Nephron (organoid): ENCODE results near the gene PAFAH1B1.
A peak's percentile ranks its signal among the peaks of the same experiment; 100 is the strongest.

Experiments used
- H3K27ac Mint-ChIP-seq, 3 experiments: 2 replicates each; pipeline ENCODE4 v1.8.0; 2020; ENCODE audit warnings: mixed read lengths in 3 of 3, mild to moderate bottlenecking in 2 of 3, moderate library complexity in 1 of 3
- H3K27me3 Mint-ChIP-seq: 2 replicates; pipeline ENCODE4 v1.8.0; 2021; ENCODE audit warnings: low read depth, mild to moderate bottlenecking, moderate library complexity, mixed read lengths
- H3K36me3 Mint-ChIP-seq: 2 replicates; pipeline ENCODE4 v1.8.0; 2020; ENCODE audit warnings: low read depth, mixed read lengths
- H3K4me1 Mint-ChIP-seq: 2 replicates; pipeline ENCODE4 v1.8.0; 2020; ENCODE audit warnings: mixed read lengths
- H3K4me3 Mint-ChIP-seq, 3 experiments: 2 replicates each; pipeline ENCODE4 v1.8.0; 2020; ENCODE audit warnings: mild to moderate bottlenecking in 3 of 3, mixed read lengths in 3 of 3, moderate library complexity in 2 of 3
- H3K9me3 Mint-ChIP-seq: 2 replicates; pipeline ENCODE4 v1.8.0; 2020; ENCODE audit warnings: mixed read lengths
- TF ChIP-seq, protein P1 (sequence below), 3 experiments: fragments of 200-600 bp; sonication (generic); IDR thresholded peaks; one replicate each; pipeline ENCODE4 v1.5.0; 2021; ENCODE audit warnings: antibody characterized with exemption in 3 of 3; ENCODE audit not compliant: unreplicated experiment in 3 of 3

PAFAH1B1 gene

DNA sequence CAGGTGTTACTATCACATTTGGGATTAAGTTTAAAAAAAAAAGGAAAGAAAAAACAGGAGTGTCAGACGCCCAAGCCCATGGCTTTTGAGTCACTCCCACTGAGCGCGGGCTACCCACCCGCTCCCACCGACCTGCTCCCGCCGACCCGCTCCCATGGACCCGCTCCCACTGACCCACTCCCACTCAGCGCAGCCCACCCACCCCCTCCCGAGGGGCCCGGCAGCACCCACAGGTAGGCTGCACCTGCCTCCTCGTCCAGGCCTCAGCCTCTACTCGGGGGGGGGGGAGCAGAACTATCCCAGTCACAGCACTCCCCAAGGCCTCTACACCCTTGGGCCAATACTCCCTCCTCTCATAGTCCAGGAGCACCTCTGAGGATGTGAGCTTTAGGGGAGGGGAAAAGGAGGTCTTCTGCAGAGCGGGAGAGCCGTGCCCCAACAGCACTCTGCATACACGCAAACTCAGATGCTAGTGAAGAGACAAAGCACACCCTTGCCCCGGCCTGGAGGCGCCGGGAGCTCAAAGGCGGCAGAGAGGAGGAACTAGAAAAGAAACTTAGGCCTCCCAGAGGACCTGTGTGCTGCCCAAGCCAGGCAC is 115.2 kb downstream of the PAFAH1B1 start:
- TF ChIP-seq, protein P1, sequence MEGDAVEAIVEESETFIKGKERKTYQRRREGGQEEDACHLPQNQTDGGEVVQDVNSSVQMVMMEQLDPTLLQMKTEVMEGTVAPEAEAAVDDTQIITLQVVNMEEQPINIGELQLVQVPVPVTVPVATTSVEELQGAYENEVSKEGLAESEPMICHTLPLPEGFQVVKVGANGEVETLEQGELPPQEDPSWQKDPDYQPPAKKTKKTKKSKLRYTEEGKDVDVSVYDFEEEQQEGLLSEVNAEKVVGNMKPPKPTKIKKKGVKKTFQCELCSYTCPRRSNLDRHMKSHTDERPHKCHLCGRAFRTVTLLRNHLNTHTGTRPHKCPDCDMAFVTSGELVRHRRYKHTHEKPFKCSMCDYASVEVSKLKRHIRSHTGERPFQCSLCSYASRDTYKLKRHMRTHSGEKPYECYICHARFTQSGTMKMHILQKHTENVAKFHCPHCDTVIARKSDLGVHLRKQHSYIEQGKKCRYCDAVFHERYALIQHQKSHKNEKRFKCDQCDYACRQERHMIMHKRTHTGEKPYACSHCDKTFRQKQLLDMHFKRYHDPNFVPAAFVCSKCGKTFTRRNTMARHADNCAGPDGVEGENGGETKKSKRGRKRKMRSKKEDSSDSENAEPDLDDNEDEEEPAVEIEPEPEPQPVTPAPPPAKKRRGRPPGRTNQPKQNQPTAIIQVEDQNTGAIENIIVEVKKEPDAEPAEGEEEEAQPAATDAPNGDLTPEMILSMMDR (IDR thresholded peaks at IDR 0.05; ENCODE audit: unreplicated experiment in 3 of 3) = no peak
- Mint-ChIP-seq H3K27ac (no peak overlapping the region), H3K4me3 (peak overlapping the region; percentile 58 to 95 (median 93)), H3K4me1 (peaks cover 38% of the 10 kb centered on the region), H3K27me3 (no peaks in the 10 kb centered on the region), H3K9me3 (no peaks in the 10 kb centered on the region), H3K36me3 (no peaks in the 10 kb centered on the region)

DNA sequence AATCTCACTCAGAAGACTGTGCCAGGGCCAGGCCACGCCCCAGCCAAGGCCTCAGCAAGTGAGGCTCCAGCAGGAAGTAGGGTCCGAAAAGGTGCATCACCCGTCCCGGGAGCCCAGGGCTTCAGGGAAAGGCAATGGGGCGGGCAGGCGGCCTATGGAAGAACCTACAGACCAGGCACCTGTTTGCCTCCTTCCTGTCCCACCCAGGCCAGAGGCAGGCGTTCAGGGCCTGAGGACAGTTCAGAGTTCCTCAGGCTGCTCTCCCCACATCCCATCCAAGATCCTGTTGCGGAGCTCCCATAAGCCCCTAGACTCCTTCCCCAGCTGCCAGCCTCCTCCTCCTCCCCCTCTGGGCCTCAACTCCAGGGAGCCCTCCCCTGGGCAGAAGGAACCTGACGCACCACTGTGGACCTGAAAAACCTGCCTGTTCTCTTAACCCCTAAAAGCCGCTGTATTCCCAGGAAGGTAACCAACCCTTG is 115.8 kb downstream of the PAFAH1B1 start:
- H3K36me3 Mint-ChIP-seq = no peaks in the 10 kb centered on the region
- H3K9me3 Mint-ChIP-seq = no peaks in the 10 kb centered on the region
- peak overlapping the region; percentile 90 to 95 (median 93) for H3K4me3 Mint-ChIP-seq
- TF ChIP-seq, protein P1 (IDR thresholded peaks at IDR 0.05; ENCODE audit: unreplicated experiment in 3 of 3) = no peak
- peaks cover 40% of the 10 kb centered on the region for H3K4me1 Mint-ChIP-seq
- peak overlapping the region; percentile 50 to 95 (median 55) for H3K27ac Mint-ChIP-seq
- no peaks in the 10 kb centered on the region for H3K27me3 Mint-ChIP-seq

DNA sequence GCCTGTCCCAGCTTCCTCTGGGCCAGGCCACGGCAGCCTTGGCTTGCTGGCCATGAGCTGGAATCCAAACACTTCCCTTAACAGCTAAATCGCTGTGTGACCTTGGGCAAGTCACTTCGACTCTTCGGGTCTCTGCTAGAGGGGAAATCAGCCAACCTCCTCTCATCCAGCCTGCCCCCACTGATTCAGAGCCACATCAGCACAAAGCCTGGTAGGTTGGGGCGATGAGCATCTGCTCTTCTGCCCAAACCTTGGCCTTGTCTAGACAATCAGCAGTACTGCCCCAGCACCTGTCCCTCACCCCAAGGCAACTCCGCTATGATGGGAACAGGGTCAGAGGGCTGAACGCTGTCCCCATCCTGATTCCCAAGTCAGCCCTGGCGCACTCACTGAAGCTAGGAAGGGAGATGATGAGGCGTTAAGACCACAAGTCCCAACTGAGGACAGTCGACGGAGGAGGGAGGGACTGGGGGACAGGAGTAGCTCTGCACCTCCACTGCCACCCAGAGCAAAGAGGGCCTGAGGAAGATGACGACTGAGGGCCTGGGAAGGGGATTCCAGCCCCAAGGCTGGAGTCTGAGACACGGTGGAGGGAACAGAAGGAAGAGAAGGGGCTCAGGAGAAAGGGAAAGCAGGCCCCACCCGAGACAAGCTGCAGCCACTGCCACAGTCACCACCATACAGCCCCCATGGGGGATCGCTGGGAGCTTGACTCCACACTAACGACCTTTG is 116.8 kb downstream of the PAFAH1B1 start:
- H3K27ac Mint-ChIP-seq = peak overlapping the region; percentile 50 to 95 (median 93)
- TF ChIP-seq, protein P1 (IDR thresholded peaks at IDR 0.05; ENCODE audit: unreplicated experiment in 3 of 3) = no peak
- H3K9me3 Mint-ChIP-seq = no peaks in the 10 kb centered on the region
- H3K4me3 Mint-ChIP-seq = peak overlapping the region; percentile 90 to 95 (median 93)
- no peaks in the 10 kb centered on the region for H3K36me3 Mint-ChIP-seq
- H3K27me3 Mint-ChIP-seq = no peaks in the 10 kb centered on the region
- peaks cover 40% of the 10 kb centered on the region for H3K4me1 Mint-ChIP-seq

DNA sequence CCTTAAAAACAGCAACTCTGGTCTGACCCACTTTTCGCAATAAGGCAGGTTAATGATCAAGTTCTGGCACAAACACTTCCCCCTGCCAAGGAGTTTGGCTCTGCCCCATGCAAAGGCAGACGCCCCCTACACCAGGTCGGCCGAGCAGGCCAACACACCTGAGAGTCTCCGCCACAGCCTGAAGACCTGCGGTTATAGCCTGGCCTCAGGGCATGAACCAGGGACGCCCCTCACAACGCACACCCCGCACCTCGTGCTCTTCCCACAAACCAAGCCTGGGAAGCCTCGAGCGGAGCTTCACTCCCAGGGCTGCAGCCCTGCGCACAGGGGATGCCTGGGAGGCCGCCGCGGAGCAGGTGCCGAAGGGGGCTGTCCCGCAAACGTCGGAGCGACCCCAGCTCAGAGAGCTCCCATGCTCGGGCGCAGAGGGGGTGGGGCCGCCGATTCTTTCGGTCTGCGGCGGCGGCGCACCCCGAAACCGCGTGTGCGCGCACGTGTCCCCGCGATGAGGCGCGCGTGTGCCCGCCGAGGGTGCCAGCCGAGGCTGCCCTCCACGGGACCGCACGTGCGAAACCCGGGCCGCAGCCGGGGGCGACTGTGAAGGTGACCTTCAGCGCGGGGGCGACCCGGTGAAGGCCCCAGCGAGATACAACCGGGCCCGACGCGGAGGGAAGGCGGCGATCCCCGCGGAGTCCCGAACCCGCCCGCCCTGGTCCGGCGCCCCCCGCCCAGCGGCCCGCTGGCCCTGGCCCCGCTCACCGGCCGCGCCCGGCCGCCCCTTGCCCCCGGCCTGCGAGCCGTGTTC is 117.6 kb downstream of the PAFAH1B1 start:
- TF ChIP-seq, protein P1 (IDR thresholded peaks at IDR 0.05; ENCODE audit: unreplicated experiment in 3 of 3) = no peak
- peak overlapping the region; percentile 90 to 95 (median 93) for H3K4me3 Mint-ChIP-seq
- no peaks in the 10 kb centered on the region for H3K36me3 Mint-ChIP-seq
- H3K27ac Mint-ChIP-seq = peak overlapping the region; percentile 50 to 95 (median 93)
- no peaks in the 10 kb centered on the region for H3K9me3 Mint-ChIP-seq
- no peaks in the 10 kb centered on the region for H3K27me3 Mint-ChIP-seq
- H3K4me1 Mint-ChIP-seq = peaks cover 40% of the 10 kb centered on the region

DNA sequence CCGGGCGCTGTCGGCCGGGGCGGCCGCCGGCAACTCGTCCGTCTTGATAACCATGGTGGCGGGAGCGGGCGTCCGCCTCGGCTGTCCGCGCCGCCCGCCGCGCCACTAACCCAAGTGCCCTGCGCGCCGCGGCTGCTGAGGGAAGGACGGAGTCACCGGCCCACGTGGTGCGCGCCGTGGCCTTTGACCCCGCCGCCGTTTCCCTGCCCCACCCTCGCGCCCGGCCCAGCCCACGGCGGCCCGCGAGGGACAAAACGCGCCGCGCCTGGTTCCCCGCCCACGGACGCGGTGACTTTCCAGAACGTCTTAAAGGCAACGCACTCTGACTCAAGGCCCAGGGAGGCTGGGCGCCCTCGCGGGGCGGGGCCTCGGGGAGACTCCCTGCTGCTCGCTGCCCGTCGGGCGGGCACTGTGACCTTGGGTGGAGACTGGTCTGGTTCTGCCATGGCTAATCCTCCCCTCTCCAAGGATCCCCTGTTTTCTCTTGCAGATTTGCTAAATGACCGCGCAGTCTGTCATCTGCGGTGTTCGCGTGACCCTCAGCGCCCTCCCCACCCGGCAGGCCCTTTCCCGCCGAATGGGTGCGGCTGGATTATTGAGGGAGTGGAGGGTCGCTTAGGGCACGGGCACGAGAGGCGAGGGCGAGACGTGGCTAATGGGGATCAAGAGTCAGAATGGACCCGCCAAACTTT is 118.3 kb downstream of the PAFAH1B1 start, which contains the start of gene CLUH:
Gene CLUH (minus strand): TSS at position 157 of the 692 bp plus-strand sequence. CDS start 103 bp downstream, at position 54.
- TF ChIP-seq, protein P1 (IDR thresholded peaks at IDR 0.05; ENCODE audit: unreplicated experiment in 3 of 3) = no peak
- Mint-ChIP-seq H3K36me3 (no peaks in the 10 kb centered on the region), H3K4me1 (peaks cover 40% of the 10 kb centered on the region), H3K27ac (peak within 1 kb of the TSS; percentile 50 to 95 (median 93)), H3K9me3 (no peaks in the 10 kb centered on the region), H3K4me3 (peak within 1 kb of the TSS; percentile 90 to 95 (median 93)), H3K27me3 (no peaks in the 10 kb centered on the region)
